Ishikawa (cell line): ENCODE data around the gene MRM1.

ENCODE experiments used
- CEBPB ChIP-seq: IDR thresholded peaks from 2 replicates; pipeline ENCODE4 v1.6.1; 2012
- CREB1 ChIP-seq: IDR thresholded peaks from 2 replicates; pipeline ENCODE4 v1.6.1; 2012; ENCODE audit warnings: low read depth
- EGR1 ChIP-seq: IDR thresholded peaks from 2 replicates; pipeline ENCODE4 v1.6.1; 2012
- EP300 ChIP-seq: IDR thresholded peaks from 2 replicates; pipeline ENCODE4 v1.6.1; 2012; ENCODE audit warnings: borderline replicate concordance
- FOXM1 ChIP-seq: IDR thresholded peaks from 2 replicates; pipeline ENCODE4 v1.6.1; 2012; ENCODE audit warnings: low read depth, borderline replicate concordance
- MAX ChIP-seq: IDR thresholded peaks from 2 replicates; pipeline ENCODE4 v1.6.1; 2012
- NFIC ChIP-seq: IDR thresholded peaks from 2 replicates; pipeline ENCODE4 v1.6.1; 2012
- RAD21 ChIP-seq: IDR thresholded peaks from 2 replicates; pipeline ENCODE4 v1.6.1; 2012; ENCODE audit warnings: low read depth
- REST ChIP-seq: IDR thresholded peaks from 2 replicates; pipeline ENCODE4 v1.6.1; 2012; ENCODE audit warnings: low read depth, mild to moderate bottlenecking
- TAF1 ChIP-seq: IDR thresholded peaks from 2 replicates; pipeline ENCODE4 v1.6.1; 2012; ENCODE audit warnings: low read depth, mild to moderate bottlenecking
- TCF12 ChIP-seq: IDR thresholded peaks from 2 replicates; pipeline ENCODE4 v1.6.1; 2012; ENCODE audit warnings: low read depth
- TEAD4 ChIP-seq: IDR thresholded peaks from 2 replicates; pipeline ENCODE4 v1.6.1; 2012
- USF1 ChIP-seq: IDR thresholded peaks from 2 replicates; pipeline ENCODE4 v1.6.1; 2012
- YY1 ChIP-seq: IDR thresholded peaks from 2 replicates; pipeline ENCODE4 v1.6.1; 2012; ENCODE audit warnings: low read depth
- ZBTB7A ChIP-seq: IDR thresholded peaks from 2 replicates; pipeline ENCODE4 v1.6.1; 2012; ENCODE audit warnings: low read depth

MRM1 gene

GRCh38 chr17:36609498-36609862 lies 8.1 kb downstream of the MRM1 start:
- TF ChIP-seq TEAD4 (no peak), FOXM1 (no peak), MAX (no peak), TAF1 (no peak), RAD21 (no peak)

- no peak for TF ChIP-seq TEAD4
- no peak for TF ChIP-seq EGR1
- no peak for TF ChIP-seq TCF12
- TF ChIP-seq RAD21: no peak
- TF ChIP-seq USF1: no peak
- no peak for TF ChIP-seq MAX
- TF ChIP-seq REST: no peak
- TF ChIP-seq EP300: no peak
- no peak for TF ChIP-seq CREB1
- TF ChIP-seq NFIC: no peak
- no peak for TF ChIP-seq TAF1
- TF ChIP-seq FOXM1: no peak
- no peak for TF ChIP-seq YY1
- TF ChIP-seq CEBPB: no peak
These were observed 9.1 kb downstream of the MRM1 start for GRCh38 chr17:36610474-36610873.

GRCh38 chr17:36611345-36612072 lies 10.1 kb downstream of the MRM1 start:
- TF ChIP-seq MAX (no peak), EGR1 (no peak), TCF12 (no peak), RAD21 (no peak), FOXM1 (no peak), NFIC (no peak), CEBPB (no peak), USF1 (no peak), CREB1 (no peak), TAF1 (no peak), YY1 (no peak)

- TF ChIP-seq NFIC (no peak), CEBPB (no peak), TCF12 (no peak), ZBTB7A (no peak), TEAD4 (no peak), YY1 (no peak), FOXM1 (no peak), MAX (no peak), EP300 (no peak), CREB1 (no peak)
These were observed 10.9 kb downstream of the MRM1 start for GRCh38 chr17:36612323-36612722.

- TF ChIP-seq TEAD4 (no peak), FOXM1 (no peak)
These were observed 11.8 kb downstream of the MRM1 start for GRCh38 chr17:36613155-36613554.

GRCh38 chr17:36614081-36614480 lies 12.7 kb downstream of the MRM1 start:
- no peak for TF ChIP-seq CEBPB
- TF ChIP-seq EGR1: no peak
- TF ChIP-seq TEAD4: no peak
- no peak for TF ChIP-seq ZBTB7A
- no peak for TF ChIP-seq FOXM1
- TF ChIP-seq USF1: no peak
- no peak for TF ChIP-seq NFIC
- no peak for TF ChIP-seq EP300
- TF ChIP-seq RAD21: no peak
- no peak for TF ChIP-seq TCF12
- TF ChIP-seq REST: no peak
- TF ChIP-seq CREB1: no peak
- no peak for TF ChIP-seq YY1
- TF ChIP-seq TAF1: no peak
- no peak for TF ChIP-seq MAX
